GM23248 (cell line): Measurements from ENCODE around the gene TRAPPC12. TPM values are rescaled to one million over a fixed set of nuclear protein-coding genes. Genes with fewer than 3 reads are reported as not detected.

ENCODE experiments used
- DNase-seq: peaks from one replicate; pipeline ENCODE4 v3.0.0-alpha.2; 2015
- H2AFZ ChIP-seq: fragments of 200-600 bp; sonication (generic); 2 replicates; pipeline ENCODE4 v1.6.1; 2016; ENCODE audit warnings: antibody characterized with exemption
- H3F3A ChIP-seq: fragments of 200-600 bp; sonication (generic); 2 replicates; pipeline ENCODE4 v1.6.1; 2016; ENCODE audit warnings: mild to moderate bottlenecking, antibody characterized with exemption, mixed run types; ENCODE audit not compliant: insufficient read depth
- H3K27ac ChIP-seq: fragments of 200-600 bp; sonication (generic); 2 replicates; pipeline ENCODE4 v1.5.1; 2016; ENCODE audit warnings: mild to moderate bottlenecking
- H3K27me3 ChIP-seq: fragments of 200-600 bp; sonication (generic); replicated peaks from 2 replicates; pipeline ENCODE4 v1.6.1; 2016; ENCODE audit warnings: mild to moderate bottlenecking; ENCODE audit not compliant: insufficient read depth
- H3K36me3 ChIP-seq: fragments of 200-600 bp; sonication (generic); 2 replicates; pipeline ENCODE4 v1.6.1; 2016; ENCODE audit warnings: low read depth, mild to moderate bottlenecking
- H3K4me1 ChIP-seq: fragments of 200-600 bp; sonication (generic); 2 replicates; pipeline ENCODE4 v1.6.1; 2016; ENCODE audit warnings: mild to moderate bottlenecking; ENCODE audit not compliant: insufficient read depth
- H3K4me2 ChIP-seq: fragments of 200-600 bp; sonication (generic); one replicate; pipeline ENCODE4 v1.6.1; 2016; ENCODE audit warnings: mild to moderate bottlenecking; ENCODE audit not compliant: unreplicated experiment
- H3K4me3 ChIP-seq: fragments of 200-600 bp; sonication (generic); 2 replicates; pipeline ENCODE4 v1.5.1; 2016; ENCODE audit warnings: mild to moderate bottlenecking
- H3K79me2 ChIP-seq: fragments of 200-600 bp; sonication (generic); 2 replicates; pipeline ENCODE4 v1.6.1; 2016; ENCODE audit warnings: mild to moderate bottlenecking; ENCODE audit not compliant: insufficient read depth
- H3K9ac ChIP-seq: fragments of 200-600 bp; sonication (generic); 2 replicates; pipeline ENCODE4 v1.6.1; 2016; ENCODE audit warnings: mild to moderate bottlenecking
- H3K9me2 ChIP-seq: fragments of 200-600 bp; sonication (generic); 2 replicates; pipeline ENCODE4 v1.6.1; 2016; ENCODE audit warnings: mixed run types, mild to moderate bottlenecking, moderate library complexity; ENCODE audit not compliant: insufficient read depth
- H3K9me3 ChIP-seq: fragments of 200-600 bp; sonication (generic); one replicate; pipeline ENCODE4 v1.6.1; 2017; ENCODE audit warnings: low read depth
- H4K20me1 ChIP-seq: fragments of 200-600 bp; sonication (generic); 2 replicates; pipeline ENCODE4 v1.6.0; 2016; ENCODE audit not compliant: insufficient read depth
- EZH2 ChIP-seq: fragments of 200-600 bp; sonication (generic); IDR thresholded peaks from 2 replicates; pipeline ENCODE4 v1.6.1; 2018; ENCODE audit warnings: antibody characterized with exemption, mild to moderate bottlenecking; ENCODE audit not compliant: insufficient read depth, poor library complexity, severe bottlenecking
- EZH2phosphoT487 ChIP-seq: fragments of 200-600 bp; sonication (generic); IDR thresholded peaks from 2 replicates; pipeline ENCODE4 v1.6.1; 2018; ENCODE audit warnings: antibody characterized with exemption, moderate library complexity, mild to moderate bottlenecking, low read depth; ENCODE audit not compliant: insufficient read depth
- WGBS, 2 experiments: methylation state at CpG; one replicate each; pipeline ENCODE4 v1.1.6; 2015 to 2017; ENCODE audit warnings: low lambda C conversion rate in 2 of 2, low coverage in 1 of 2; ENCODE audit errors: missing lambda C conversion rate in 2 of 2; 5-methylcytosine and 5-hydroxymethylcytosine counted together
- in situ Hi-C: fragments of 300-500 bp; cut with MboI; formaldehyde crosslinking; loops from 2 replicates; pipeline ENCODE4 v1.15.0; 2020
- polyA plus RNA-seq: library from polyadenylated mRNA; unstranded; fragments of >200 nt; fragmentation: Nextera tagmentation; extraction: Ambion mirVana; gene quantifications from 2 replicates; pipeline ENCODE4 v1.2.1, GENCODE V29; 2016
- total RNA-seq: library from RNA; depleted of rRNA; stranded (reverse); fragments of >200 nt; shearing (Covaris generic); gene quantifications from 2 replicates; pipeline ENCODE4 v1.2.3, GENCODE V29; 2014

TRAPPC12 gene
- total and polyA plus RNA-seq, 2 experiments from 2014 or later, result 29.3 to 48.1 TPM

GRCh38 chr2:3482363-3482821 lies 102.9 kb downstream of the TRAPPC12 start:
- H3K27ac ChIP-seq, result no peak overlapping the region
- H3F3A ChIP-seq, result no peaks in the 10 kb centered on the region
- H3K4me3 ChIP-seq, result no peak overlapping the region
- no peak for DNase-seq
- no peaks in the 10 kb centered on the region for H3K79me2 ChIP-seq
- H3K4me2 ChIP-seq, result no peak overlapping the region
- H3K36me3 ChIP-seq, result no peaks in the 10 kb centered on the region
- H3K9me2 ChIP-seq, result no peaks in the 10 kb centered on the region
- no peak overlapping the region for H2AFZ ChIP-seq
- TF ChIP-seq EZH2phosphoT487 (no peak), EZH2 (no peak)
- WGBS, 2 experiments, result 98 to 99% methylated on average over 19 to 20 of the region's 20 CpGs
- H3K9me3 ChIP-seq, result no peaks in the 10 kb centered on the region
- no peaks in the 10 kb centered on the region for H3K27me3 ChIP-seq
- H3K4me1 ChIP-seq, result no peaks in the 10 kb centered on the region
- H4K20me1 ChIP-seq, result no peaks in the 10 kb centered on the region
- no peak overlapping the region for H3K9ac ChIP-seq
- in situ Hi-C loops, result no loop called here

GRCh38 chr2:3483227-3483985 lies 103.9 kb downstream of the TRAPPC12 start:
- H3K4me1 ChIP-seq, result no peaks in the 10 kb centered on the region
- no peaks in the 10 kb centered on the region for H3K27me3 ChIP-seq
- no peak for DNase-seq
- H4K20me1 ChIP-seq, result no peaks in the 10 kb centered on the region
- H3K9me3 ChIP-seq, result no peaks in the 10 kb centered on the region
- WGBS, 2 experiments, result 84 to 85% methylated on average over 19 to 30 of the region's 30 CpGs
- H3K79me2 ChIP-seq, result no peaks in the 10 kb centered on the region
- H2AFZ ChIP-seq, result no peak overlapping the region
- H3K9ac ChIP-seq, result no peak overlapping the region
- no peak overlapping the region for H3K4me2 ChIP-seq
- no peaks in the 10 kb centered on the region for H3F3A ChIP-seq
- no peak overlapping the region for H3K27ac ChIP-seq
- in situ Hi-C loops, result no loop called here
- H3K4me3 ChIP-seq, result no peak overlapping the region
- no peaks in the 10 kb centered on the region for H3K9me2 ChIP-seq
- no peak for TF ChIP-seq EZH2
- TF ChIP-seq EZH2phosphoT487, result no peak
- H3K36me3 ChIP-seq, result no peaks in the 10 kb centered on the region

- no peaks in the 10 kb centered on the region for H3K9me2 ChIP-seq
- H3F3A ChIP-seq, result no peaks in the 10 kb centered on the region
- H2AFZ ChIP-seq, result no peak overlapping the region
- no peaks in the 10 kb centered on the region for H3K79me2 ChIP-seq
- H3K4me1 ChIP-seq, result no peaks in the 10 kb centered on the region
- H3K9ac ChIP-seq, result no peak overlapping the region
- 91 to 96% methylated on average over 34 of the region's 34 CpGs for WGBS, 2 experiments
- no peak for TF ChIP-seq EZH2phosphoT487
- TF ChIP-seq EZH2, result no peak
- no peak overlapping the region for H3K4me3 ChIP-seq
- H4K20me1 ChIP-seq, result no peaks in the 10 kb centered on the region
- H3K36me3 ChIP-seq, result no peaks in the 10 kb centered on the region
- no peak overlapping the region for H3K27ac ChIP-seq
- no peak overlapping the region for H3K4me2 ChIP-seq
- H3K27me3 ChIP-seq, result no peaks in the 10 kb centered on the region
- in situ Hi-C loops, result no loop called here
- H3K9me3 ChIP-seq, result no peaks in the 10 kb centered on the region
- no peak for DNase-seq
These were observed 104.8 kb downstream of the TRAPPC12 start for GRCh38 chr2:3483986-3484960.

GRCh38 chr2:3485166-3485565 lies 105.7 kb downstream of the TRAPPC12 start:
- Histone ChIP-seq H3K36me3 (no peaks in the 10 kb centered on the region), H3K4me1 (no peaks in the 10 kb centered on the region), H3K79me2 (no peaks in the 10 kb centered on the region), H3K4me3 (no peak overlapping the region), H4K20me1 (no peaks in the 10 kb centered on the region), H3K27ac (no peak overlapping the region), H3K9me3 (no peaks in the 10 kb centered on the region), H2AFZ (no peak overlapping the region), H3K9me2 (no peaks in the 10 kb centered on the region), H3K27me3 (no peaks in the 10 kb centered on the region), H3F3A (no peaks in the 10 kb centered on the region), H3K4me2 (no peak overlapping the region), H3K9ac (no peak overlapping the region)
- WGBS, 2 experiments, result 78 to 85% methylated on average over 8 to 11 of the region's 11 CpGs
- DNase-seq, result no peak
- in situ Hi-C loops, result no loop called here
- no peak for TF ChIP-seq EZH2
- no peak for TF ChIP-seq EZH2phosphoT487
